ENCODE data around the gene RBMS3. TPM values are rescaled to one million over a fixed set of nuclear protein-coding genes. Genes with fewer than 3 reads are reported as not detected.

Gene RBMS3
- total RNA-seq, 1 donor: 81.1 TPM

DNA sequence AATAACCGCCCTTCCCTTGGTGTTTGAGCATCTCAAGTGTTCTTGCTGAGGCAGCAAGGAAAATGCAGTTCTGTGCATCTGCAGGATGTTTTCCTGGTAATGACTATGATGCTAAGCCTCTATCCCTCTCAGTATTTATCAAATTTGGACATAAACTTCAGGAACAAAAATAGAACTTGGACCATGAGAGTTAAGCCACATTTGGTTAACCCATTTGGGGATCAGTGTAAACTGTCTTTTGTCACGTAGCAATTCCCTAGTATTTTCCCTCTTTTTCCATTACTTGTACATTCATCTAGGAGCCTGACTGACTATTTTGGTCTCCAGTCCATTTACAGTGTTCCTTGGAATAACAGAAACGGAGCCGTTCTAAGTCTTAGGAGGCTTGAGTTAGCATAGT, 250.8 kb downstream of the RBMS3 start:
- no peak overlapping the region for H2AFZ ChIP-seq (ENCODE audit: low read length)
- peaks cover 10% of the 10 kb centered on the region for H3K79me2 ChIP-seq (ENCODE audit: insufficient read depth, low read length)
- H3K4me1 ChIP-seq (ENCODE audit: insufficient read depth, low read length): no peaks in the 10 kb centered on the region
- H3K36me3 ChIP-seq (ENCODE audit: insufficient read depth, low read length): no peaks in the 10 kb centered on the region
- no peaks in the 10 kb centered on the region for H4K20me1 ChIP-seq (ENCODE audit: insufficient read depth, low read length)
- H3K27me3 ChIP-seq (ENCODE audit: insufficient read depth, low read length): no peaks in the 10 kb centered on the region
- H3K4me2 ChIP-seq (ENCODE audit: insufficient read depth, low read length): no peak overlapping the region
- H3K9me3 ChIP-seq (ENCODE audit: low read depth, low read length): no peaks in the 10 kb centered on the region
- TF ChIP-seq CTCF (IDR thresholded peaks at IDR 0.05; ENCODE audit: extremely low read depth, low read depth, low read length): no peak
- H3K4me3 ChIP-seq (ENCODE audit: insufficient read depth, low read length): no peak overlapping the region
- no peak for DNase-seq (ENCODE audit: insufficient read length, low spot score, missing footprints)
- no peak overlapping the region for H3K27ac ChIP-seq (ENCODE audit: low read depth, low read length)

DNA sequence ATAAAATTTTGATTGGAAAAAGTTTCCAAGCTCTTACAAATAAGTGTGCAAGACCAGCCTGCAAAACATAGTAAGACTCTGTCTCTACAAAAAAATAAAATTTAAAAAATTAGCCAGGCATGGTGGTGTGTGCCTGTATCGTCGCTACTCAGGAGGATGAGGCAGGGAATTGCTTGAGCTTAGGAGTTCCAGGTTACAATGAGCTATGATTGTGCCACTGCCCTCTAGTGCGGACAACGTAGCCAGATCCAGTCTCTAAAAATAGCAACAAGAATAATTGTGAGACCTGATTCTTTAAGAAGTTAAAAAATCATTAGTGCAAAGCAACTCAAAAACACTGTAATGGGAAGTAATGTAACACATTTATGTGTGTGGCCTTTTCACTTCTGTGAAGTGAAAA, 251.6 kb downstream of the RBMS3 start:
- no peak for TF ChIP-seq CTCF (IDR thresholded peaks at IDR 0.05; ENCODE audit: extremely low read depth, low read depth, low read length)
- H3K4me1 ChIP-seq (ENCODE audit: insufficient read depth, low read length): no peaks in the 10 kb centered on the region
- H3K27me3 ChIP-seq (ENCODE audit: insufficient read depth, low read length): no peaks in the 10 kb centered on the region
- no peaks in the 10 kb centered on the region for H4K20me1 ChIP-seq (ENCODE audit: insufficient read depth, low read length)
- no peaks in the 10 kb centered on the region for H3K36me3 ChIP-seq (ENCODE audit: insufficient read depth, low read length)
- H3K9me3 ChIP-seq (ENCODE audit: low read depth, low read length): no peaks in the 10 kb centered on the region
- no peak overlapping the region for H2AFZ ChIP-seq (ENCODE audit: low read length)
- H3K79me2 ChIP-seq (ENCODE audit: insufficient read depth, low read length): peaks cover 8% of the 10 kb centered on the region
- H3K27ac ChIP-seq (ENCODE audit: low read depth, low read length): no peak overlapping the region
- DNase-seq (ENCODE audit: insufficient read length, low spot score, missing footprints): no peak
- H3K4me2 ChIP-seq (ENCODE audit: insufficient read depth, low read length): no peak overlapping the region
- no peak overlapping the region for H3K4me3 ChIP-seq (ENCODE audit: insufficient read depth, low read length)

DNA sequence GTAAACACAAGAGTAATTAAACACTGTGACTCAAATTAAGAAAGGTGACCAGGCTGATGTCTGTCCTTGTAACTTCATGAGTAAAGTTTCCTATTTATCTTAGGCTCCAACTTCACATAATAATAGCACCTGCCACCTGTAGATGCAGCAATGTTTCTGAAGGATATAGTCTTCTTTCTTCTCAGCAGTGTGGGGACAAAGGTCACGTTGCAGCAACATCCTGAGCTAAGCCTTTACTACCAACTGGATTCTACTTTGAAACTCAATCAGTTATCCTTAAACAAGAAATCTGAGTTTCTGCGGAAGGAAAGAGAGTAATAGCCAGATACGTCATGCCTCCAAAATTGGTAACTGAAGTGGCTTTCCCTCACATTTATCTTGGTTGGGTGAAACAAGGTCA, 253.1 kb downstream of the RBMS3 start:
- Histone ChIP-seq H3K79me2 (ENCODE audit: insufficient read depth, low read length) (peaks cover 8% of the 10 kb centered on the region), H2AFZ (ENCODE audit: low read length) (no peak overlapping the region), H3K4me3 (ENCODE audit: insufficient read depth, low read length) (no peak overlapping the region), H3K4me2 (ENCODE audit: insufficient read depth, low read length) (no peak overlapping the region), H4K20me1 (ENCODE audit: insufficient read depth, low read length) (no peaks in the 10 kb centered on the region), H3K27me3 (ENCODE audit: insufficient read depth, low read length) (no peaks in the 10 kb centered on the region), H3K36me3 (ENCODE audit: insufficient read depth, low read length) (no peaks in the 10 kb centered on the region), H3K27ac (ENCODE audit: low read depth, low read length) (no peak overlapping the region), H3K4me1 (ENCODE audit: insufficient read depth, low read length) (no peaks in the 10 kb centered on the region), H3K9me3 (ENCODE audit: low read depth, low read length) (no peaks in the 10 kb centered on the region)
- no peak for DNase-seq (ENCODE audit: insufficient read length, low spot score, missing footprints)
- TF ChIP-seq CTCF (IDR thresholded peaks at IDR 0.05; ENCODE audit: extremely low read depth, low read depth, low read length): no peak

GRCh38 chr3:29536016-29536758, 255.3 kb downstream of the RBMS3 start:
- H3K9me3 ChIP-seq (ENCODE audit: low read depth, low read length): no peaks in the 10 kb centered on the region
- peaks cover 3% of the 10 kb centered on the region for H3K79me2 ChIP-seq (ENCODE audit: insufficient read depth, low read length)
- no peaks in the 10 kb centered on the region for H3K27me3 ChIP-seq (ENCODE audit: insufficient read depth, low read length)
- H3K4me1 ChIP-seq (ENCODE audit: insufficient read depth, low read length): no peaks in the 10 kb centered on the region
- H4K20me1 ChIP-seq (ENCODE audit: insufficient read depth, low read length): no peaks in the 10 kb centered on the region
- H2AFZ ChIP-seq (ENCODE audit: low read length): no peak overlapping the region
- no peak for DNase-seq (ENCODE audit: insufficient read length, low spot score, missing footprints)
- no peak for TF ChIP-seq CTCF (IDR thresholded peaks at IDR 0.05; ENCODE audit: extremely low read depth, low read depth, low read length)
- H3K4me2 ChIP-seq (ENCODE audit: insufficient read depth, low read length): no peak overlapping the region
- no peak overlapping the region for H3K27ac ChIP-seq (ENCODE audit: low read depth, low read length)
- H3K4me3 ChIP-seq (ENCODE audit: insufficient read depth, low read length): no peak overlapping the region
- no peaks in the 10 kb centered on the region for H3K36me3 ChIP-seq (ENCODE audit: insufficient read depth, low read length)

Data from osteoblast (primary cell).